DMS79 (cell line): Measurements from ENCODE around the gene HHAT.
"Not testable (repeated sequence)": the region's sequence is repeated elsewhere in the genome, so short reads cannot be mapped to it uniquely, and the experiment has no call there.

Source experiments
- DNase-seq: peaks from one replicate; lab custom pipeline; 2025; lab: John Stamatoyannopoulos, UW

Gene HHAT

GRCh38 chr1:210397252-210397651 is 68.5 kb downstream of the HHAT start:
- no peak for DNase-seq

GRCh38 chr1:210397681-210398080 is 69.0 kb downstream of the HHAT start:
- DNase-seq: no peak

GRCh38 chr1:210398466-210398865 is 69.8 kb downstream of the HHAT start:
- DNase-seq: no peak

- DNase-seq: peak; percentile 5
Measured at GRCh38 chr1:210400043-210400840, 71.5 kb downstream of the HHAT start.

- DNase-seq: no peak
Measured at GRCh38 chr1:210402560-210402959, 73.9 kb downstream of the HHAT start.

GRCh38 chr1:210405316-210405715 is 76.6 kb downstream of the HHAT start:
- DNase-seq: no peak

GRCh38 chr1:210406341-210406740 is 77.6 kb downstream of the HHAT start:
- not testable (repeated sequence) for DNase-seq

- no peak for DNase-seq
Measured at GRCh38 chr1:210407207-210407886, 78.6 kb downstream of the HHAT start.

GRCh38 chr1:210407887-210408252 is 79.2 kb downstream of the HHAT start:
- no peak for DNase-seq

- no peak for DNase-seq
Measured at GRCh38 chr1:210412240-210412639, 83.5 kb downstream of the HHAT start.

- no peak for DNase-seq
Measured at GRCh38 chr1:210413951-210414350, 85.2 kb downstream of the HHAT start.

GRCh38 chr1:210415846-210416448 is 87.2 kb downstream of the HHAT start:
- no peak for DNase-seq

- no peak for DNase-seq
Measured at GRCh38 chr1:210416681-210417080, 88.0 kb downstream of the HHAT start.

GRCh38 chr1:210417881-210418280 is 89.2 kb downstream of the HHAT start:
- no peak for DNase-seq

- DNase-seq: no peak
Measured at GRCh38 chr1:210418863-210419650, 90.4 kb downstream of the HHAT start.

- DNase-seq: not testable (repeated sequence)
Measured at GRCh38 chr1:210426696-210427095, 98.0 kb downstream of the HHAT start.

GRCh38 chr1:210428696-210429095 is 100.0 kb downstream of the HHAT start:
- no peak for DNase-seq

GRCh38 chr1:210434223-210434622 is 105.5 kb downstream of the HHAT start:
- no peak for DNase-seq

- DNase-seq: no peak
Measured at GRCh38 chr1:210437111-210437510, 108.4 kb downstream of the HHAT start.

- DNase-seq: no peak
Measured at GRCh38 chr1:210437781-210438180, 109.1 kb downstream of the HHAT start.

GRCh38 chr1:210438928-210439841 is 110.5 kb downstream of the HHAT start:
- DNase-seq: no peak
